HepG2 (cell line): ENCODE measurements around the gene PEAK3. TPM values are rescaled to one million over a fixed set of nuclear protein-coding genes. Genes with fewer than 3 reads are reported as not detected.
A peak's percentile ranks its signal among the peaks of the same experiment; 100 is the strongest.

Source experiments
- ATAC-seq: fragments of 200-7000 bp; cut with Tn5 transposase; 3 replicates; pipeline ENCODE4 v1.9.1; 2020; ENCODE audit warnings: mild to moderate bottlenecking, moderate library complexity
- Bru-seq: library from RNA; stranded (reverse); fragments of 400-500 nt; gene quantifications from one replicate; lab custom pipeline; 2021; lab: Mats Ljungman, UMichigan
- BruChase-seq, 2 experiments: library from RNA; stranded (reverse); fragments of 400-500 nt; gene quantifications; one replicate each; lab custom pipeline; 2021; lab: Mats Ljungman, UMichigan
- BruUV-seq: library from RNA; stranded (reverse); fragments of 400-500 nt; replicated peaks from 2 replicates; lab custom pipeline; 2021; lab: Mats Ljungman, UMichigan
- CTCF ChIA-PET: fragments of 300-600 bp; formaldehyde crosslinking; extraction: SDS; loops from one replicate; lab custom pipeline; 2021; ENCODE audit warnings: low total read pairs, inconsistent platforms, low intra/inter-chr PET ratio; lab: Yijun Ruan, JAX
- POLR2A ChIA-PET: fragments of 350-600 bp; sonication (Branson Sonifier 250); formaldehyde crosslinking; loops from one replicate; lab custom pipeline; 2020; ENCODE audit warnings: antibody characterized with exemption, inconsistent platforms; lab: Yijun Ruan, JAX
- DNase-seq: peaks from one replicate; pipeline ENCODE4 v3.0.0-alpha.2; 2015; ENCODE audit warnings: low spot score
- FAIRE-seq: peaks from 3 replicates; lab custom pipeline; 2011; peaks lifted over from hg19 to GRCh38; lab: Jason Lieb, UNC
- H2AFZ ChIP-seq: one replicate; pipeline ENCODE4 v1.6.1; 2011; ENCODE audit warnings: low read length, inconsistent platforms
- H3K27ac ChIP-seq: fragments of 300-600 bp; 3 replicates; pipeline ENCODE4 v1.8.0; 2011; ENCODE audit warnings: mixed run types, mild to moderate bottlenecking, mixed read lengths, low read length, inconsistent platforms; ENCODE audit not compliant: insufficient read depth; ENCODE audit errors: extremely low read length
- H3K27me3 ChIP-seq, 2 experiments: fragments of 200-600 bp in 1 of 2; 2 replicates in 1 of 2; 3 replicates in 1 of 2; pipeline versions ENCODE4 v1.6.0 to v1.8.0; 2011; ENCODE audit warnings: low read length in 2 of 2, mild to moderate bottlenecking in 2 of 2, moderate library complexity in 2 of 2, inconsistent platforms in 1 of 2; ENCODE audit not compliant: insufficient read depth in 2 of 2, control insufficient read depth in 1 of 2
- H3K36me3 ChIP-seq, 2 experiments: fragments of 200-600 bp in 1 of 2; replicated peaks in 1 of 2; 2 replicates in 1 of 2; 3 replicates in 1 of 2; pipeline versions ENCODE4 v1.5.1 to v1.8.0; 2011; ENCODE audit warnings: low read length in 2 of 2, inconsistent platforms in 1 of 2; ENCODE audit not compliant: insufficient read depth in 2 of 2, control insufficient read depth in 1 of 2
- H3K4me1 ChIP-seq: 2 replicates; pipeline ENCODE4 v1.5.1; 2012; ENCODE audit warnings: low read length, inconsistent platforms; ENCODE audit not compliant: insufficient read depth
- H3K4me2 ChIP-seq: 2 replicates; pipeline ENCODE4 v1.6.0; 2011; ENCODE audit warnings: low read depth, low read length, inconsistent platforms
- H3K4me3 ChIP-seq, 3 experiments: fragments of 200-600 bp in 1 of 3; sonication (generic), shearing (Covaris generic) in 1 of 3; replicated peaks in 1 of 3; 2 replicates each; pipeline ENCODE4 v1.5.1; 2011 to 2016; ENCODE audit warnings: low read length in 3 of 3, inconsistent platforms in 2 of 3, low read depth in 2 of 3, mild to moderate bottlenecking in 2 of 3, control low read depth in 1 of 3, mixed read lengths in 1 of 3; ENCODE audit not compliant: insufficient read depth in 1 of 3
- H3K79me2 ChIP-seq: one replicate; pipeline ENCODE4 v1.6.1; 2011; ENCODE audit warnings: low read length, inconsistent platforms; ENCODE audit not compliant: insufficient read depth
- H3K9ac ChIP-seq: 2 replicates; pipeline ENCODE4 v1.6.0; 2011; ENCODE audit warnings: mild to moderate bottlenecking, low read depth, low read length, inconsistent platforms; ENCODE audit not compliant: insufficient read depth
- H3K9me3 ChIP-seq: 2 replicates; pipeline ENCODE4 v1.5.1; 2012; ENCODE audit warnings: mild to moderate bottlenecking, low read length
- H4K20me1 ChIP-seq: 2 replicates; pipeline ENCODE4 v1.6.0; 2011; ENCODE audit warnings: inconsistent platforms, mild to moderate bottlenecking, low read length, moderate library complexity; ENCODE audit not compliant: insufficient read depth
- AHDC1 ChIP-seq: sonication (generic); formaldehyde crosslinking; IDR thresholded peaks from 2 replicates; pipeline ENCODE4 v1.5.1; 2020; ENCODE audit warnings: mild to moderate bottlenecking, missing genetic modification reagents, borderline replicate concordance
- CENPT ChIP-seq: sonication (generic); formaldehyde crosslinking; IDR thresholded peaks from 2 replicates; pipeline ENCODE4 v1.8.0; 2022; ENCODE audit warnings: low read depth, mild to moderate bottlenecking, moderate library complexity, missing genetic modification reagents
- CREM ChIP-seq, 2 experiments: sonication (generic) in 1 of 2; formaldehyde crosslinking in 1 of 2; IDR thresholded peaks; 2 replicates each; pipeline versions ENCODE4 v1.4.0 to v1.6.1; 2016 to 2020; ENCODE audit warnings: antibody characterized with exemption in 1 of 2, mild to moderate bottlenecking in 1 of 2, missing genetic modification reagents in 1 of 2
- ZBTB7A ChIP-seq: sonication (generic); formaldehyde crosslinking; IDR thresholded peaks from 2 replicates; pipeline ENCODE4 v1.8.0; 2022; ENCODE audit warnings: mild to moderate bottlenecking, missing genetic modification reagents
- ZFP36 ChIP-seq: fragments of 150-350 bp; IDR thresholded peaks from 2 replicates; pipeline ENCODE4 v1.6.1; 2018; ENCODE audit warnings: borderline replicate concordance, low read length, low read depth; ENCODE audit not compliant: partially characterized antibody
- ZNF839 ChIP-seq: sonication (generic); formaldehyde crosslinking; IDR thresholded peaks from 2 replicates; pipeline ENCODE4 v1.4.0; 2020; ENCODE audit warnings: missing genetic modification reagents, mild to moderate bottlenecking, borderline replicate concordance
- WGBS: methylation state at CpG from one replicate; pipeline ENCODE4 v1.1.6; 2017; ENCODE audit warnings: low lambda C conversion rate; 5-methylcytosine and 5-hydroxymethylcytosine counted together
- in situ Hi-C: cut with HindIII; loops from 2 replicates; pipeline ENCODE4 v1.10.0; 2017; ENCODE audit warnings: low pct_unique_long_range_greater_than_20kb; ENCODE audit not compliant: extremely low pct_ligation_motif_present
- intact Hi-C: fragments of 100-400 bp; cut with micrococcal nuclease; formaldehyde crosslinking; loops from one replicate; pipeline ENCODE4 v1.10.0; 2022; ENCODE audit not compliant: unreplicated experiment
- long read RNA-seq, 2 experiments: library from RNA in 1 of 2; library from polyadenylated mRNA in 1 of 2; stranded (forward) in 1 of 2; unstranded in 1 of 2; transcript quantifications; one replicate each; pipeline ENCODE4 v2.0.0, GENCODE V29; 2019 to 2022
- polyA minus RNA-seq, 3 experiments: library from RNA; depleted of rRNA, polyadenylated mRNA; stranded (reverse); fragments of >200 nt; gene quantifications; 2 replicates each; pipeline ENCODE4 v1.2.3, GENCODE V29; 2011; ENCODE audit warnings: low replicate concordance in 1 of 3
- polyA plus RNA-seq, 8 experiments: library from polyadenylated mRNA; depleted of rRNA in 3 of 8; stranded (reverse) in 7 of 8; unstranded in 1 of 8; fragments of >200 nt; fragmentation: Illumina TruSeq in 4 of 8; extraction: Trizol in 4 of 8; gene quantifications; 2 replicates each; pipeline versions ENCODE4 v1.2.1 to v1.2.3, GENCODE V29; 2011 to 2016; ENCODE audit warnings: low read depth in 4 of 8, missing spikeins in 1 of 8, mixed read lengths in 1 of 8; ENCODE audit not compliant: insufficient read depth in 1 of 8
- total RNA-seq, 5 experiments: library from RNA; depleted of rRNA; stranded (reverse); fragments of >200 nt; fragmentation: Illumina TruSeq; extraction: Trizol; gene quantifications; 2 replicates each; pipeline ENCODE4 v1.2.3, GENCODE V29; 2016; ENCODE audit warnings: low read depth in 1 of 5
- TF ChIP-seq, protein P1 (sequence below): sonication (generic); formaldehyde crosslinking; conservative IDR thresholded peaks from 2 replicates; pipeline ENCODE4 v1.4.0; 2020; ENCODE audit warnings: missing genetic modification reagents
- TF ChIP-seq, protein P2 (sequence below): sonication (generic); formaldehyde crosslinking; IDR thresholded peaks from 2 replicates; pipeline ENCODE4 v1.8.0; 2022; ENCODE audit warnings: missing genetic modification reagents, low read depth, mild to moderate bottlenecking, borderline replicate concordance

Gene PEAK3, protein sequence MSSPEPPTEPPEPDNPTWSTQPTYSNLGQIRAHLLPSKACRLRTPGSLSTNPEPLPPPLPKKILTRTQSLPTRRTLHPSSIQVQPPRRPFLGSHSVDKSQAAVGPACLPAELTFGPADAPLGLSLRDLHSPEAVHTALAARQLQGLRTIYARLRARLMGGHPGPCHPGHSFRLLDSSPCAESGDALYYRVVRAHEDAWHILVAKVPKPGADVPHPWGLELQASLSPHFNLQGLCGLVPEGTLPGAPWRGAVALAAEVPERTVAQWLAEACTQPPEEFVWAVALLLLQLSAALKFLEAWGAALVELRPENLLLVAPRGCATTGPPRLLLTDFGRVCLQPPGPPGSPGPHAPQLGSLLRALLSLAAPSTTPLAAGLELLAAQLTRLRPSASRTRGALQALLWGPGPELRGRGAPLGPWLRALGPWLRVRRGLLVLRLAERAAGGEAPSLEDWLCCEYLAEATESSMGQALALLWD
- not detected in 2 replicates for total RNA-seq (2016; rRNA removed; fragmentation: Illumina TruSeq; extraction: Trizol)
- not detected in 2 replicates for total RNA-seq (2016; cell fraction: cytosol; rRNA removed; fragmentation: Illumina TruSeq; extraction: Trizol; ENCODE audit: low read depth)
- total RNA-seq (2016; cell fraction: insoluble cytoplasmic fraction; rRNA removed; fragmentation: Illumina TruSeq; extraction: Trizol) = not detected in 2 replicates
- not detected in 2 replicates for total RNA-seq (2016; cell fraction: membrane; rRNA removed; fragmentation: Illumina TruSeq; extraction: Trizol)
- not detected in 2 replicates for total RNA-seq (2016; cell fraction: nucleus; rRNA removed; fragmentation: Illumina TruSeq; extraction: Trizol)
- not detected in 2 replicates for polyA plus RNA-seq (2011; rRNA removed)
- not detected in 2 replicates for polyA plus RNA-seq (2011; cell fraction: cytosol; rRNA removed)
- not detected in 2 replicates for polyA plus RNA-seq (2011; cell fraction: nucleus; rRNA removed)
- polyA plus RNA-seq (2012) = not detected in 2 replicates
- not detected in 2 replicates for polyA plus RNA-seq (2016; cell fraction: cytosol; fragmentation: Illumina TruSeq; extraction: Trizol; ENCODE audit: low read depth)
- not detected in 2 replicates for polyA plus RNA-seq (2016; cell fraction: insoluble cytoplasmic fraction; fragmentation: Illumina TruSeq; extraction: Trizol; ENCODE audit: low read depth)
- polyA plus RNA-seq (2016; cell fraction: membrane; fragmentation: Illumina TruSeq; extraction: Trizol; ENCODE audit: low read depth) = not detected in 2 replicates
- polyA plus RNA-seq (2016; cell fraction: nucleus; fragmentation: Illumina TruSeq; extraction: Trizol; ENCODE audit: insufficient read depth, low read depth) = not detected in 2 replicates
- polyA minus RNA-seq (2011; rRNA and poly(A)+ RNA removed; ENCODE audit: low replicate concordance) = not detected in 2 replicates
- not detected in 2 replicates for polyA minus RNA-seq (2011; cell fraction: cytosol; rRNA and poly(A)+ RNA removed)
- polyA minus RNA-seq (2011; cell fraction: nucleus; rRNA and poly(A)+ RNA removed) = not detected in 2 replicates
- Bru-seq, nascent RNA = not detected
- BruChase-seq, experiment 1, labeled RNA remaining after a 6-hour chase = not detected
- not detected for BruChase-seq, experiment 2, labeled RNA remaining after a 2-hour chase
- long read RNA-seq, experiment 1 = 0 reads
- long read RNA-seq, experiment 2 = 0 reads

GRCh38 chr19:2282062-2282861 is at the start of gene PEAK3:
Gene PEAK3, minus strand, starts transcription at chr19:2282175. Its CDS starts 1,244 bp downstream, at chr19:2280931.
- BruUV-seq = no TSS peak
- ATAC-seq (peak; percentile 70), DNase-seq (no peak), FAIRE-seq (no peak)
- peaks cover 2 to 33% of the 10 kb centered on the region in 2 experiments; a peak in 4 of 5 replicates for H3K27me3 ChIP-seq
- no peaks in the 10 kb centered on the region for H3K9me3 ChIP-seq
- H3K36me3 ChIP-seq = no peaks in the 10 kb centered on the region
- POLR2A ChIA-PET = no interaction called here
- no peaks in the 10 kb centered on the region for H3K79me2 ChIP-seq
- intact Hi-C loops (no loop called here), in situ Hi-C loops (no loop called here)
- H3K4me1 ChIP-seq = peaks cover 21% of the 10 kb centered on the region
- no peak within 1 kb of the TSS for H3K9ac ChIP-seq
- WGBS = 30% methylated on average over 20 of the region's 41 CpGs
- CTCF ChIA-PET = no interaction called here
- peaks cover 2% of the 10 kb centered on the region; the same call in 1 of the 2 replicates for H4K20me1 ChIP-seq
- peak within 1 kb of the TSS; percentile 62; the same call in 1 of the 2 replicates for H3K4me2 ChIP-seq
- H2AFZ ChIP-seq = no peak within 1 kb of the TSS
- H3K27ac ChIP-seq = no peak within 1 kb of the TSS
- peak within 1 kb of the TSS in 2 of 3 experiments; percentile 23 to 57; a peak in 3 of 6 replicates for H3K4me3 ChIP-seq
- no peak for TF ChIP-seq ZFP36
- no peak for TF ChIP-seq AHDC1 (CRISPR knock-in tag)
- TF ChIP-seq, protein P1, sequence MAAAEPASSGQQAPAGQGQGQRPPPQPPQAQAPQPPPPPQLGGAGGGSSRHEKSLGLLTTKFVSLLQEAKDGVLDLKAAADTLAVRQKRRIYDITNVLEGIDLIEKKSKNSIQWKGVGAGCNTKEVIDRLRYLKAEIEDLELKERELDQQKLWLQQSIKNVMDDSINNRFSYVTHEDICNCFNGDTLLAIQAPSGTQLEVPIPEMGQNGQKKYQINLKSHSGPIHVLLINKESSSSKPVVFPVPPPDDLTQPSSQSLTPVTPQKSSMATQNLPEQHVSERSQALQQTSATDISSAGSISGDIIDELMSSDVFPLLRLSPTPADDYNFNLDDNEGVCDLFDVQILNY (CRISPR knock-in tag) = no peak
- TF ChIP-seq ZNF839 = no peak
- no peak for TF ChIP-seq CREM (IDR thresholded peaks at IDR 0.05)
- TF ChIP-seq CREM (CRISPR knock-in tag; IDR thresholded peaks at IDR 0.05) = no peak
- TF ChIP-seq CENPT (CRISPR knock-in tag) = no peak
- TF ChIP-seq ZBTB7A (CRISPR knock-in tag) = peak; percentile 29; the same call in 1 of the 2 replicates
- TF ChIP-seq, protein P2, sequence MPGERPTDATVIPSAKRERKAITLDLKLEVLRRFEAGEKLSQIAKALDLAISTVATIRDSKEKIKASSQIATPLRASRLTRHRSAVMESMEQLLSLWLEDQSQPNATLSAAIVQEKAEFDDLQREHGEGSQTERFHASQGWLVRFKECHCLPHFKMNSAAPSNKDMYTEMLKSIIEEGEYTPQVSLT (CRISPR knock-in tag) = no peak
